HepG2 (cell line): ENCODE data around the gene DMTF1. TPM values are rescaled to one million over a fixed set of nuclear protein-coding genes. Genes with fewer than 3 reads are reported as not detected.

ENCODE experiments used
- ATAC-seq: fragments of 200-7000 bp; cut with Tn5 transposase; 3 replicates; pipeline ENCODE4 v1.9.1; 2020; ENCODE audit warnings: mild to moderate bottlenecking, moderate library complexity
- BruUV-seq: library from RNA; stranded (reverse); fragments of 400-500 nt; replicated peaks from 2 replicates; lab custom pipeline; 2021; lab: Mats Ljungman, UMichigan
- CTCF ChIA-PET: fragments of 300-600 bp; formaldehyde crosslinking; extraction: SDS; loops from one replicate; lab custom pipeline; 2021; ENCODE audit warnings: low total read pairs, inconsistent platforms, low intra/inter-chr PET ratio; lab: Yijun Ruan, JAX
- POLR2A ChIA-PET: fragments of 350-600 bp; sonication (Branson Sonifier 250); formaldehyde crosslinking; loops from one replicate; lab custom pipeline; 2020; ENCODE audit warnings: antibody characterized with exemption, inconsistent platforms; lab: Yijun Ruan, JAX
- DNase-seq: peaks from one replicate; pipeline ENCODE4 v3.0.0-alpha.2; 2015; ENCODE audit warnings: low spot score
- FAIRE-seq: peaks from 3 replicates; lab custom pipeline; 2011; peaks lifted over from hg19 to GRCh38; lab: Jason Lieb, UNC
- H2AFZ ChIP-seq: one replicate; pipeline ENCODE4 v1.6.1; 2011; ENCODE audit warnings: low read length, inconsistent platforms
- H3K27ac ChIP-seq: fragments of 300-600 bp; 3 replicates; pipeline ENCODE4 v1.8.0; 2011; ENCODE audit warnings: mixed run types, mild to moderate bottlenecking, mixed read lengths, low read length, inconsistent platforms; ENCODE audit not compliant: insufficient read depth; ENCODE audit errors: extremely low read length
- H3K27me3 ChIP-seq, 2 experiments: fragments of 200-600 bp in 1 of 2; 2 replicates in 1 of 2; 3 replicates in 1 of 2; pipeline versions ENCODE4 v1.6.0 to v1.8.0; 2011; ENCODE audit warnings: low read length in 2 of 2, mild to moderate bottlenecking in 2 of 2, moderate library complexity in 2 of 2, inconsistent platforms in 1 of 2; ENCODE audit not compliant: insufficient read depth in 2 of 2, control insufficient read depth in 1 of 2
- H3K36me3 ChIP-seq, 2 experiments: fragments of 200-600 bp in 1 of 2; replicated peaks in 1 of 2; 2 replicates in 1 of 2; 3 replicates in 1 of 2; pipeline versions ENCODE4 v1.5.1 to v1.8.0; 2011; ENCODE audit warnings: low read length in 2 of 2, inconsistent platforms in 1 of 2; ENCODE audit not compliant: insufficient read depth in 2 of 2, control insufficient read depth in 1 of 2
- H3K4me1 ChIP-seq: 2 replicates; pipeline ENCODE4 v1.5.1; 2012; ENCODE audit warnings: low read length, inconsistent platforms; ENCODE audit not compliant: insufficient read depth
- H3K4me2 ChIP-seq: 2 replicates; pipeline ENCODE4 v1.6.0; 2011; ENCODE audit warnings: low read depth, low read length, inconsistent platforms
- H3K4me3 ChIP-seq, 3 experiments: fragments of 200-600 bp in 1 of 3; sonication (generic), shearing (Covaris generic) in 1 of 3; replicated peaks in 1 of 3; 2 replicates each; pipeline ENCODE4 v1.5.1; 2011 to 2016; ENCODE audit warnings: low read length in 3 of 3, inconsistent platforms in 2 of 3, low read depth in 2 of 3, mild to moderate bottlenecking in 2 of 3, control low read depth in 1 of 3, mixed read lengths in 1 of 3; ENCODE audit not compliant: insufficient read depth in 1 of 3
- H3K79me2 ChIP-seq: one replicate; pipeline ENCODE4 v1.6.1; 2011; ENCODE audit warnings: low read length, inconsistent platforms; ENCODE audit not compliant: insufficient read depth
- H3K9ac ChIP-seq: 2 replicates; pipeline ENCODE4 v1.6.0; 2011; ENCODE audit warnings: mild to moderate bottlenecking, low read depth, low read length, inconsistent platforms; ENCODE audit not compliant: insufficient read depth
- H3K9me3 ChIP-seq: 2 replicates; pipeline ENCODE4 v1.5.1; 2012; ENCODE audit warnings: mild to moderate bottlenecking, low read length
- H4K20me1 ChIP-seq: 2 replicates; pipeline ENCODE4 v1.6.0; 2011; ENCODE audit warnings: inconsistent platforms, mild to moderate bottlenecking, low read length, moderate library complexity; ENCODE audit not compliant: insufficient read depth
- DDIT3 ChIP-seq: sonication (generic); formaldehyde crosslinking; IDR thresholded peaks from 2 replicates; pipeline ENCODE4 v1.4.0; 2020; ENCODE audit warnings: mild to moderate bottlenecking, missing genetic modification reagents
- FOSL2 ChIP-seq: sonication (generic); formaldehyde crosslinking; IDR thresholded peaks from 2 replicates; pipeline ENCODE4 v1.4.0; 2020; ENCODE audit warnings: missing genetic modification reagents
- HMG20B ChIP-seq: conservative IDR thresholded peaks from 2 replicates; pipeline ENCODE4 v1.6.1; 2016; ENCODE audit warnings: missing genetic modification reagents, missing compliant biosample characterization
- KDM1A ChIP-seq: IDR thresholded peaks from 2 replicates; pipeline ENCODE4 v1.6.1; 2016; ENCODE audit warnings: missing compliant biosample characterization
- MBD4 ChIP-seq: IDR thresholded peaks from 2 replicates; pipeline ENCODE4 v1.6.1; 2012; ENCODE audit warnings: low read length, inconsistent platforms, borderline replicate concordance
- POLR2G ChIP-seq: fragments of 200-400 bp; formaldehyde crosslinking; IDR thresholded peaks from 2 replicates; pipeline ENCODE4 v1.6.1; 2018; ENCODE audit warnings: mild to moderate bottlenecking, low read depth, low read length, moderate library complexity
- RFX3 ChIP-seq: IDR thresholded peaks from 2 replicates; pipeline ENCODE4 v1.6.1; 2016; ENCODE audit warnings: missing biosample characterization, missing genetic modification reagents
- ZNF30 ChIP-seq: sonication (generic); formaldehyde crosslinking; IDR thresholded peaks from 2 replicates; pipeline ENCODE4 v1.5.0; 2020; ENCODE audit warnings: mild to moderate bottlenecking, missing genetic modification reagents
- ZNF337 ChIP-seq: sonication (generic); formaldehyde crosslinking; IDR thresholded peaks from 2 replicates; pipeline ENCODE4 v1.5.1; 2020; ENCODE audit warnings: missing genetic modification reagents, low read depth, mild to moderate bottlenecking, borderline replicate concordance
- ZNF446 ChIP-seq: sonication (generic); formaldehyde crosslinking; IDR thresholded peaks from 2 replicates; pipeline ENCODE4 v1.5.0; 2020; ENCODE audit warnings: mild to moderate bottlenecking, missing genetic modification reagents
- ZNF749 ChIP-seq: sonication (generic); formaldehyde crosslinking; IDR thresholded peaks from 2 replicates; pipeline ENCODE4 v1.8.0; 2022; ENCODE audit warnings: mild to moderate bottlenecking, missing genetic modification reagents, moderate library complexity, borderline replicate concordance
- WGBS: methylation state at CpG from one replicate; pipeline ENCODE4 v1.1.6; 2017; ENCODE audit warnings: low lambda C conversion rate; 5-methylcytosine and 5-hydroxymethylcytosine counted together
- in situ Hi-C: cut with HindIII; loops from 2 replicates; pipeline ENCODE4 v1.10.0; 2017; ENCODE audit warnings: low pct_unique_long_range_greater_than_20kb; ENCODE audit not compliant: extremely low pct_ligation_motif_present
- intact Hi-C: fragments of 100-400 bp; cut with micrococcal nuclease; formaldehyde crosslinking; loops from one replicate; pipeline ENCODE4 v1.10.0; 2022; ENCODE audit not compliant: unreplicated experiment
- polyA plus RNA-seq, 8 experiments: library from polyadenylated mRNA; depleted of rRNA in 3 of 8; stranded (reverse) in 7 of 8; unstranded in 1 of 8; fragments of >200 nt; fragmentation: Illumina TruSeq in 4 of 8; extraction: Trizol in 4 of 8; gene quantifications; 2 replicates each; pipeline versions ENCODE4 v1.2.1 to v1.2.3, GENCODE V29; 2011 to 2016; ENCODE audit warnings: low read depth in 4 of 8, missing spikeins in 1 of 8, mixed read lengths in 1 of 8; ENCODE audit not compliant: insufficient read depth in 1 of 8
- total RNA-seq, 5 experiments: library from RNA; depleted of rRNA; stranded (reverse); fragments of >200 nt; fragmentation: Illumina TruSeq; extraction: Trizol; gene quantifications; 2 replicates each; pipeline ENCODE4 v1.2.3, GENCODE V29; 2016; ENCODE audit warnings: low read depth in 1 of 5
- TF ChIP-seq, protein P1 (sequence below), 2 experiments: sonication (generic) in 1 of 2; formaldehyde crosslinking in 1 of 2; IDR thresholded peaks; 2 replicates each; pipeline versions ENCODE4 v1.4.0 to v1.6.1; 2016 to 2020; ENCODE audit warnings: borderline replicate concordance in 1 of 2, low read depth in 1 of 2, mild to moderate bottlenecking in 1 of 2, missing genetic modification reagents in 1 of 2
- TF ChIP-seq, protein P2 (sequence below): sonication (generic); formaldehyde crosslinking; IDR thresholded peaks from 2 replicates; pipeline ENCODE4 v1.4.0; 2020; ENCODE audit warnings: missing genetic modification reagents, borderline replicate concordance

The DMTF1 gene
- total and polyA plus RNA-seq, 2 of the 13 experiments (the other 11 are each of a cell fraction or from before 2014, with no cell fraction given): 45.8 to 132 TPM

GRCh38 chr7:87220026-87220733, 67.9 kb downstream of the DMTF1 start:
- ChIA-PET POLR2A (interaction anchor here (0.7 to 1.9 kb wide), 8 partner anchors 9 to 181 kb away, joined by 3 to 10 read pairs (median 5); partner anchors contain the start of gene DMTF1), CTCF (no interaction called here)
- intact Hi-C loops (loop anchor here (1.0 to 5.0 kb wide), 2 partner anchors 67 to 373 kb away; no protein-coding TSS in a partner anchor), in situ Hi-C loops (no loop called here)
- Histone ChIP-seq H3K4me2 (peak overlapping the region; percentile 90), H3K9ac (peak overlapping the region; percentile 79), H3K4me3 (peak overlapping the region; percentile 82 to 95 (median 89)), H3K9me3 (no peaks in the 10 kb centered on the region), H3K79me2 (peaks cover 7% of the 10 kb centered on the region), H3K27ac (peak overlapping the region; percentile 55), H4K20me1 (no peaks in the 10 kb centered on the region; the same call in 1 of the 2 replicates), H2AFZ (no peak overlapping the region), H3K27me3 (peaks cover 0 to 11% of the 10 kb centered on the region in 2 experiments; a peak in 2 of 5 replicates), H3K4me1 (peaks cover 41% of the 10 kb centered on the region), H3K36me3 (no peaks in the 10 kb centered on the region)
- ATAC-seq (peak; percentile 87), DNase-seq (peak; percentile 50), FAIRE-seq (no peak)
- WGBS: under 1% methylated on average over 20 of the region's 75 CpGs
- BruUV-seq: no TSS peak
- no peak for TF ChIP-seq DDIT3 (CRISPR knock-in tag)
- TF ChIP-seq ZNF749 (CRISPR knock-in tag): no peak
- TF ChIP-seq KDM1A (CRISPR knock-in tag): no peak
- no peak for TF ChIP-seq ZNF30 (CRISPR knock-in tag)
- TF ChIP-seq, protein P1, sequence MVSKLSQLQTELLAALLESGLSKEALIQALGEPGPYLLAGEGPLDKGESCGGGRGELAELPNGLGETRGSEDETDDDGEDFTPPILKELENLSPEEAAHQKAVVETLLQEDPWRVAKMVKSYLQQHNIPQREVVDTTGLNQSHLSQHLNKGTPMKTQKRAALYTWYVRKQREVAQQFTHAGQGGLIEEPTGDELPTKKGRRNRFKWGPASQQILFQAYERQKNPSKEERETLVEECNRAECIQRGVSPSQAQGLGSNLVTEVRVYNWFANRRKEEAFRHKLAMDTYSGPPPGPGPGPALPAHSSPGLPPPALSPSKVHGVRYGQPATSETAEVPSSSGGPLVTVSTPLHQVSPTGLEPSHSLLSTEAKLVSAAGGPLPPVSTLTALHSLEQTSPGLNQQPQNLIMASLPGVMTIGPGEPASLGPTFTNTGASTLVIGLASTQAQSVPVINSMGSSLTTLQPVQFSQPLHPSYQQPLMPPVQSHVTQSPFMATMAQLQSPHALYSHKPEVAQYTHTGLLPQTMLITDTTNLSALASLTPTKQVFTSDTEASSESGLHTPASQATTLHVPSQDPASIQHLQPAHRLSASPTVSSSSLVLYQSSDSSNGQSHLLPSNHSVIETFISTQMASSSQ (IDR thresholded peaks at IDR 0.05; ENCODE audit: low read depth): no peak
- TF ChIP-seq, protein P1 (CRISPR knock-in tag; IDR thresholded peaks at IDR 0.05; ENCODE audit: borderline replicate concordance): no peak
- no peak for TF ChIP-seq FOSL2 (CRISPR knock-in tag)
- no peak for TF ChIP-seq MBD4
- peak; percentile 97 for TF ChIP-seq HMG20B
- peak; percentile 77 for TF ChIP-seq POLR2G
- TF ChIP-seq ZNF337 (CRISPR knock-in tag): no peak
- TF ChIP-seq, protein P2, sequence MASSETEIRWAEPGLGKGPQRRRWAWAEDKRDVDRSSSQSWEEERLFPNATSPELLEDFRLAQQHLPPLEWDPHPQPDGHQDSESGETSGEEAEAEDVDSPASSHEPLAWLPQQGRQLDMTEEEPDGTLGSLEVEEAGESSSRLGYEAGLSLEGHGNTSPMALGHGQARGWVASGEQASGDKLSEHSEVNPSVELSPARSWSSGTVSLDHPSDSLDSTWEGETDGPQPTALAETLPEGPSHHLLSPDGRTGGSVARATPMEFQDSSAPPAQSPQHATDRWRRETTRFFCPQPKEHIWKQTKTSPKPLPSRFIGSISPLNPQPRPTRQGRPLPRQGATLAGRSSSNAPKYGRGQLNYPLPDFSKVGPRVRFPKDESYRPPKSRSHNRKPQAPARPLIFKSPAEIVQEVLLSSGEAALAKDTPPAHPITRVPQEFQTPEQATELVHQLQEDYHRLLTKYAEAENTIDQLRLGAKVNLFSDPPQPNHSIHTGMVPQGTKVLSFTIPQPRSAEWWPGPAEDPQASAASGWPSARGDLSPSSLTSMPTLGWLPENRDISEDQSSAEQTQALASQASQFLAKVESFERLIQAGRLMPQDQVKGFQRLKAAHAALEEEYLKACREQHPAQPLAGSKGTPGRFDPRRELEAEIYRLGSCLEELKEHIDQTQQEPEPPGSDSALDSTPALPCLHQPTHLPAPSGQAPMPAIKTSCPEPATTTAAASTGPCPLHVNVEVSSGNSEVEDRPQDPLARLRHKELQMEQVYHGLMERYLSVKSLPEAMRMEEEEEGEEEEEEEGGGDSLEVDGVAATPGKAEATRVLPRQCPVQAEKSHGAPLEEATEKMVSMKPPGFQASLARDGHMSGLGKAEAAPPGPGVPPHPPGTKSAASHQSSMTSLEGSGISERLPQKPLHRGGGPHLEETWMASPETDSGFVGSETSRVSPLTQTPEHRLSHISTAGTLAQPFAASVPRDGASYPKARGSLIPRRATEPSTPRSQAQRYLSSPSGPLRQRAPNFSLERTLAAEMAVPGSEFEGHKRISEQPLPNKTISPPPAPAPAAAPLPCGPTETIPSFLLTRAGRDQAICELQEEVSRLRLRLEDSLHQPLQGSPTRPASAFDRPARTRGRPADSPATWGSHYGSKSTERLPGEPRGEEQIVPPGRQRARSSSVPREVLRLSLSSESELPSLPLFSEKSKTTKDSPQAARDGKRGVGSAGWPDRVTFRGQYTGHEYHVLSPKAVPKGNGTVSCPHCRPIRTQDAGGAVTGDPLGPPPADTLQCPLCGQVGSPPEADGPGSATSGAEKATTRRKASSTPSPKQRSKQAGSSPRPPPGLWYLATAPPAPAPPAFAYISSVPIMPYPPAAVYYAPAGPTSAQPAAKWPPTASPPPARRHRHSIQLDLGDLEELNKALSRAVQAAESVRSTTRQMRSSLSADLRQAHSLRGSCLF (CRISPR knock-in tag): no peak
- no peak; the same call in 1 of the 2 replicates for TF ChIP-seq ZNF446 (CRISPR knock-in tag)
- no peak for TF ChIP-seq RFX3 (CRISPR knock-in tag)
